ENCODE results near the gene RAVER1. TPM values are rescaled to one million over a fixed set of nuclear protein-coding genes. Genes with fewer than 3 reads are reported as not detected.

RAVER1 gene
- total and polyA plus RNA-seq, 2 of the 8 experiments (the other 6 are each of a cell fraction or from before 2014, with no cell fraction given), result 5.7 to 70.5 TPM

DNA sequence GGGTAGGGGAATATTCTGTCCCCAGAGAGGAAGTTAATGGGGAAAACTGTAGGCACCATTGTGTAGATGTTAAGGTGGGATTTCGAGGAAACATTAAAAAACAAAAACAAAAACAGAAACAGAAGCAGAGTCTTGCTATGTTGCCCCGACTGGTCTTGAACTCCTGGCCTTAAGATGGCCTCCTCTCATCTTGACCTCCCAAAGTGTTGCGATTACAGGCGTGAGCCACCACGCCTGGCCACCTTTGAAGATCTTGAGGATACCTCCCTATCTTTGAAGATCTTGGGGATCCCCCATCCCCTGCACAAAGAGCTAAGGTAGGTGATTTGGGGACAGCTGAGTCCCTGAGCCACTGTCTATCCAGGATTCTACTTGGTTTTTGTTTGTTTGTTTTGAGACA, 6.6 kb upstream of the RAVER1 start:
- Histone ChIP-seq H2AK5ac (ENCODE audit: low read depth, low read length) (0 out of 2 replicates have a peak overlapping the region, but pooled peaks have one; percentile 39), H3K27me3 (replicated peaks in 1 of 4; ENCODE audit: control insufficient read depth in 3 of 4, extremely low read depth in 1 of 4, insufficient read depth in 3 of 4, low read length in 3 of 4) (peaks cover 0 to 3% (median 0%) of the 10 kb centered on the region in 4 experiments; a peak in 1 of 7 replicates), H3K23me2 (ENCODE audit: low read depth, low read length) (peaks cover under 1% of the 10 kb centered on the region; the same call in 1 of the 2 replicates), H4K20me1 (replicated peaks in 1 of 2; ENCODE audit: control insufficient read depth in 1 of 2, insufficient read depth in 2 of 2, low read length in 2 of 2) (no peaks in the 10 kb centered on the region), H3K36me3 (ENCODE audit: control insufficient read depth in 2 of 4, insufficient read depth in 4 of 4, low read length in 3 of 4) (no peaks in the 10 kb centered on the region; a peak in 1 of 8 replicates), H3K79me2 (ENCODE audit: control insufficient read depth in 1 of 2, insufficient read depth in 2 of 2, low read length in 2 of 2) (no peaks in the 10 kb centered on the region), H2BK12ac (ENCODE audit: low read depth, low read length) (peak overlapping the region; percentile 60; the same call in 1 of the 2 replicates), H4K8ac (ENCODE audit: extremely low read depth, insufficient read depth, low read length) (no peak overlapping the region), H2BK15ac (ENCODE audit: low read length) (no peak overlapping the region), H3K9ac (replicated peaks in 1 of 4; ENCODE audit: extremely low read depth in 1 of 4, low read depth in 3 of 4, low read length in 3 of 4) (no peak overlapping the region), H3K4ac (replicated peaks; ENCODE audit: insufficient read length, low read depth, low read length) (no peak overlapping the region), H2BK20ac (ENCODE audit: low read length) (no peak overlapping the region), H2AFZ (ENCODE audit: low read length) (no peak overlapping the region), H3K79me1 (ENCODE audit: low read depth, low read length) (no peaks in the 10 kb centered on the region; the same call in 1 of the 2 replicates), H3K18ac (ENCODE audit: extremely low read depth, low read length) (no peak overlapping the region), H3K56ac (replicated peaks; ENCODE audit: insufficient read length, low read depth, low read length) (no peak overlapping the region), H2BK120ac (replicated peaks; ENCODE audit: low read depth, low read length) (peak overlapping the region; percentile 84), H3K4me1 (replicated peaks in 1 of 4; ENCODE audit: control insufficient read depth in 3 of 4, insufficient read depth in 4 of 4, low read length in 3 of 4) (peaks cover 0 to 8% (median 5%) of the 10 kb centered on the region in 4 experiments; a peak in 6 of 7 replicates), H3K9me3 (ENCODE audit: insufficient read depth in 2 of 2, low read depth in 1 of 2, low read length in 1 of 2) (no peaks in the 10 kb centered on the region), H3K4me2 (ENCODE audit: insufficient read depth in 1 of 2, low read depth in 2 of 2, low read length in 2 of 2) (no peak overlapping the region), H3K14ac (ENCODE audit: insufficient read length) (no peak overlapping the region), H3K27ac (ENCODE audit: low read depth, low read length) (no peak overlapping the region), H3K23ac (ENCODE audit: insufficient read length) (no peak overlapping the region), H4K5ac (ENCODE audit: insufficient read length, low read depth, low read length) (no peak overlapping the region), H2BK5ac (ENCODE audit: low read depth, low read length) (peak overlapping the region; percentile 74; the same call in 1 of the 2 replicates), H3K4me3 (ENCODE audit: extremely low read depth in 1 of 4, insufficient read depth in 2 of 4, low read depth in 3 of 4, low read length in 4 of 4) (no peak overlapping the region), H4K91ac (replicated peaks; ENCODE audit: insufficient read length, low read length) (peak overlapping the region; percentile 65)
- WGBS, 2 experiments (ENCODE audit: extremely low coverage in 1 of 2, insufficient coverage in 1 of 2, insufficient read length in 1 of 2, insufficient replicate concordance in 2 of 2, low coverage in 1 of 2, low lambda C conversion rate in 2 of 2, missing lambda C conversion rate in 1 of 2), result 89% methylated on average over 5 of the region's 5 CpGs; no CpG with 5 or more reads in 1 of the 2 experiments
- POLR2A ChIA-PET (ENCODE audit: partially characterized antibody), result interaction anchor here (1.4 to 2.3 kb wide), 3 partner anchors 10 to 14 kb away, joined by 3 to 13 read pairs (median 7); no protein-coding TSS in a partner anchor
- FAIRE-seq (no peak), DNase-seq (ENCODE audit: low read depth in 1 of 2, low spot score in 2 of 2) (no peak)
- CTCF ChIA-PET (ENCODE audit: partially characterized antibody), result interaction anchor here (0.9 to 2.3 kb wide), 6 partner anchors 22 to 83 kb away, joined by 3 to 9 read pairs (median 4); no protein-coding TSS in a partner anchor
- TF ChIP-seq, protein P1, sequence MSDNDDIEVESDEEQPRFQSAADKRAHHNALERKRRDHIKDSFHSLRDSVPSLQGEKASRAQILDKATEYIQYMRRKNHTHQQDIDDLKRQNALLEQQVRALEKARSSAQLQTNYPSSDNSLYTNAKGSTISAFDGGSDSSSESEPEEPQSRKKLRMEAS (IDR thresholded peaks at IDR 0.05), result no peak
- no peak for TF ChIP-seq HDAC6 (IDR thresholded peaks at IDR 0.05; ENCODE audit: low read depth, low read length)
- TF ChIP-seq BACH1 (IDR thresholded peaks at IDR 0.05; ENCODE audit: low read length), result no peak
- no peak for TF ChIP-seq SP2 (IDR thresholded peaks at IDR 0.05; ENCODE audit: low read length)
- TF ChIP-seq SP1 (IDR thresholded peaks at IDR 0.05; ENCODE audit: low read depth, low read length), result no peak
- no peak for TF ChIP-seq CBX8 (IDR thresholded peaks at IDR 0.05; ENCODE audit: borderline replicate concordance, low read depth, low read length)
- TF ChIP-seq, protein P2, sequence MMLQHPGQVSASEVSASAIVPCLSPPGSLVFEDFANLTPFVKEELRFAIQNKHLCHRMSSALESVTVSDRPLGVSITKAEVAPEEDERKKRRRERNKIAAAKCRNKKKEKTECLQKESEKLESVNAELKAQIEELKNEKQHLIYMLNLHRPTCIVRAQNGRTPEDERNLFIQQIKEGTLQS (IDR thresholded peaks at IDR 0.05; ENCODE audit: insufficient read depth, low read depth, low read length), result no peak
- no peak for TF ChIP-seq RBBP5 (IDR thresholded peaks at IDR 0.05; ENCODE audit: borderline replicate concordance, low read depth, low read length)
- no peak for TF ChIP-seq CTBP2 (IDR thresholded peaks at IDR 0.05; ENCODE audit: borderline replicate concordance, insufficient read depth, insufficient read length, low read length)
- TF ChIP-seq CBX5 (IDR thresholded peaks at IDR 0.05; ENCODE audit: low read depth, low read length), result no peak
- no peak for TF ChIP-seq RAD21 (IDR thresholded peaks at IDR 0.05 in 1 of 2, conservative IDR thresholded peaks at IDR 0.05 in 1 of 2; ENCODE audit: low read depth in 2 of 2, low read length in 2 of 2)
- TF ChIP-seq SIX5 (IDR thresholded peaks at IDR 0.05; ENCODE audit: low read depth, low read length), result no peak

Measured in H1 (cell line).